ENCODE results near the gene RAPGEF2. TPM values are rescaled to one million over a fixed set of nuclear protein-coding genes. Genes with fewer than 3 reads are reported as not detected.
"Not testable (repeated sequence)": the region's sequence is repeated elsewhere in the genome, so short reads cannot be mapped to it uniquely, and the experiment has no call there.

Gene RAPGEF2
- total and polyA plus RNA-seq, 9 of the 15 experiments (the other 6 are each of a cell fraction or from before 2014, with no cell fraction given), result 3.1 to 32.6 (median 23.1) TPM

DNA sequence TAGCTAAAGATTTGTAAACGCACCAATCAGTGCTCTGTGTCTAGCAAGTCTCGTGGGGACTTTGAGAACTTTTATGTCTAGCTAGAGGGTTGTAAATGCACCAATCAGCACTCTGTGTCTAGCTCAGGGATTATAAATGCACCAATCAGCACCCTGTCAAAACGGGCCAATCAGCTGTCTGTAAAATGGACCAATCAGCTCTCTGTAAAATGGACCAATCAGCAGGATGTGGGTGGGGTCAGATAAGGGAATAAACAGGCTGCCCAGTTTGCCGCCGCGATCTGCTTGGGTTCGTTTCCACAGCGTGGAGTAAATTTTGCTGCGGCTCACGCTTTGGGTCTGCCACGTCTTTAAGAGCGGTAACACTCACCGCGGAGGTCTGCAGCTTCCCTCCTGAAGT is 148.7 kb downstream of the RAPGEF2 start:
- H3K27ac ChIP-seq (ENCODE audit: extremely low read depth, low read depth, low read length); in situ Hi-C loops (cut with MboI); H3K9ac ChIP-seq (ENCODE audit: insufficient read depth in 1 of 2, low read depth in 2 of 2, low read length in 2 of 2); FAIRE-seq; H3K79me2 ChIP-seq (ENCODE audit: control insufficient read depth, insufficient read depth, low read length); H4K20me1 ChIP-seq (replicated peaks; ENCODE audit: control insufficient read depth, insufficient read depth, low read length); H3K9me1 ChIP-seq (ENCODE audit: control insufficient read depth, insufficient read depth, low read length); H2AFZ ChIP-seq (ENCODE audit: low read depth, low read length); ATAC-seq; H3K4me1 ChIP-seq (replicated peaks in 1 of 2; ENCODE audit: control insufficient read depth in 2 of 2, insufficient read depth in 2 of 2, low read length in 2 of 2); DNase-seq (ENCODE audit: extremely low read depth in 1 of 4, low spot score in 3 of 4); CTCF ChIA-PET (ENCODE audit: low intra/inter-chr PET ratio); H3K4me3 ChIP-seq; H3K36me3 ChIP-seq (ENCODE audit: control insufficient read depth, insufficient read depth, low read length); BruUV-seq (replicated peaks); intact Hi-C loops (cut with micrococcal nuclease); H3K9me3 ChIP-seq (replicated peaks; ENCODE audit: control insufficient read depth, insufficient read depth, low read depth, low read length); H3K4me2 ChIP-seq (ENCODE audit: insufficient read depth, low read length); H3K27me3 ChIP-seq (ENCODE audit: control insufficient read depth in 2 of 2, insufficient read depth in 2 of 2, low read length in 2 of 2); POLR2A ChIA-PET: not testable (repeated sequence)
- peak; percentile 56 for TF ChIP-seq NFYB (IDR thresholded peaks at IDR 0.05; ENCODE audit: extremely low read depth, insufficient read length)
- 0 out of 2 replicates have a peak, but pooled peaks have one; percentile 36 for TF ChIP-seq SP1 (CRISPR knock-in tag; IDR thresholded peaks at IDR 0.05)
- peak; percentile 52; the same call in 1 of the 2 replicates for TF ChIP-seq CC2D1A (IDR thresholded peaks at IDR 0.05)
- 97% methylated on average over 14 of the region's 14 CpGs for WGBS (ENCODE audit: insufficient coverage, low coverage, missing lambda C conversion rate)

DNA sequence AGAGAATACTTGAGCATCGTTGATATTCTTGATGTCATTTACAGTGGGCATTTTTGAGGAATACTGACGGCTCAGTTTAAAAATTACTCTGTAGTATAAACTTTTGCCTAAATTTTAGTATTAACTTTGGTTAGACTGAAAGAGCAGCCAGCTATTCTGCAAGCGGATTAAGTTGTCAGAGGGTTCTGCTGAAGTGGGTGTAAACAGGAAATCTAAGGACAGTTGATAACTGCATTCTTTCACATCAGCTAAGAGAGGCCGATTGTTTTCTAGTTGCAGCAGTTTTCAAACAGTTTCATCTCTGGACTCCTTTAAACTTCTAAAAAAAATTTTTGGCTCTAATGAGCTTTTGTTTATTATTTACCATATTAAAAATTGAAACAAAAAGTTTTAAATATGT is 149.6 kb downstream of the RAPGEF2 start:
- Histone ChIP-seq H3K9me1 (ENCODE audit: control insufficient read depth, insufficient read depth, low read length) (no peaks in the 10 kb centered on the region), H3K9ac (ENCODE audit: insufficient read depth in 1 of 2, low read depth in 2 of 2, low read length in 2 of 2) (no peak overlapping the region), H3K4me2 (ENCODE audit: insufficient read depth, low read length) (no peak overlapping the region), H3K4me1 (replicated peaks in 1 of 2; ENCODE audit: control insufficient read depth in 2 of 2, insufficient read depth in 2 of 2, low read length in 2 of 2) (no peaks in the 10 kb centered on the region), H2AFZ (ENCODE audit: low read depth, low read length) (no peak overlapping the region), H4K20me1 (replicated peaks; ENCODE audit: control insufficient read depth, insufficient read depth, low read length) (no peaks in the 10 kb centered on the region), H3K4me3 (no peak overlapping the region), H3K27ac (ENCODE audit: extremely low read depth, low read depth, low read length) (no peak overlapping the region), H3K9me3 (replicated peaks; ENCODE audit: control insufficient read depth, insufficient read depth, low read depth, low read length) (no peaks in the 10 kb centered on the region; the same call in 1 of the 2 replicates), H3K79me2 (ENCODE audit: control insufficient read depth, insufficient read depth, low read length) (no peaks in the 10 kb centered on the region), H3K27me3 (ENCODE audit: control insufficient read depth in 2 of 2, insufficient read depth in 2 of 2, low read length in 2 of 2) (no peaks in the 10 kb centered on the region), H3K36me3 (ENCODE audit: control insufficient read depth, insufficient read depth, low read length) (0 out of 3 replicates have a peak, but pooled peaks cover 2% of the 10 kb centered on the region)
- 84% methylated on average over 4 of the region's 4 CpGs for WGBS (ENCODE audit: insufficient coverage, low coverage, missing lambda C conversion rate)
- intact Hi-C loops (cut with micrococcal nuclease) (no loop called here), in situ Hi-C loops (cut with MboI) (no loop called here)
- POLR2A ChIA-PET, result no interaction called here
- no peak for FAIRE-seq
- TF ChIP-seq ZSCAN29 (IDR thresholded peaks at IDR 0.05), result no peak
- no peak for TF ChIP-seq ARHGAP35 (IDR thresholded peaks at IDR 0.05; ENCODE audit: partially characterized antibody)
- TF ChIP-seq MAZ (CRISPR knock-in tag; conservative IDR thresholded peaks at IDR 0.05 in 1 of 2, IDR thresholded peaks at IDR 0.05 in 1 of 2), result no peak
- no peak for TF ChIP-seq EWSR1 (IDR thresholded peaks at IDR 0.05; ENCODE audit: borderline replicate concordance, low read depth, partially characterized antibody)
- TF ChIP-seq ZNF586 (CRISPR knock-in tag; conservative IDR thresholded peaks at IDR 0.05), result no peak
- no peak for TF ChIP-seq PCBP2 (IDR thresholded peaks at IDR 0.05; ENCODE audit: low read depth, low read length, poor library complexity, severe bottlenecking)
- no peak for TF ChIP-seq CREBBP (IDR thresholded peaks at IDR 0.05; ENCODE audit: low read depth, low read length)
- TF ChIP-seq, protein P1, sequence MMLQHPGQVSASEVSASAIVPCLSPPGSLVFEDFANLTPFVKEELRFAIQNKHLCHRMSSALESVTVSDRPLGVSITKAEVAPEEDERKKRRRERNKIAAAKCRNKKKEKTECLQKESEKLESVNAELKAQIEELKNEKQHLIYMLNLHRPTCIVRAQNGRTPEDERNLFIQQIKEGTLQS (IDR thresholded peaks at IDR 0.05), result no peak
- TF ChIP-seq, protein P1 (CRISPR knock-in tag; conservative IDR thresholded peaks at IDR 0.05), result no peak
- no peak for TF ChIP-seq ZNF224 (CRISPR knock-in tag; IDR thresholded peaks at IDR 0.05)
- TF ChIP-seq CBFB (CRISPR knock-in tag; IDR thresholded peaks at IDR 0.05), result no peak
- TF ChIP-seq MCM5 (IDR thresholded peaks at IDR 0.05; ENCODE audit: low read depth), result no peak
- TF ChIP-seq ZNF143 (CRISPR knock-in tag; IDR thresholded peaks at IDR 0.05), result no peak
- no peak for ATAC-seq
- DNase-seq (ENCODE audit: extremely low read depth in 1 of 4, low spot score in 3 of 4), result no peak
- BruUV-seq (replicated peaks), result no TSS peak
- CTCF ChIA-PET (ENCODE audit: low intra/inter-chr PET ratio), result no interaction called here
